SK-N-SH (cell line): ENCODE data around the gene MRPL57. TPM values are rescaled to one million over a fixed set of nuclear protein-coding genes. Genes with fewer than 3 reads are reported as not detected.

Experiments
- CTCF ChIA-PET: fragments of 300-600, 350-600 bp; formaldehyde crosslinking; extraction: SDS; loops from one replicate; lab custom pipeline; 2021; lab: Yijun Ruan, JAX
- POLR2A ChIA-PET: fragments of 350-600 bp; sonication (Branson Sonifier 250); formaldehyde crosslinking; extraction: SDS; loops from one replicate; lab custom pipeline; 2020; ENCODE audit warnings: antibody characterized with exemption, inconsistent platforms; lab: Yijun Ruan, JAX
- DNase-seq: peaks from one replicate; pipeline ENCODE4 v3.0.0; 2012
- H2AFZ ChIP-seq: fragments of 200-600 bp; sonication (generic); 2 replicates; pipeline ENCODE4 v1.8.1; 2016; ENCODE audit warnings: antibody characterized with exemption, mild to moderate bottlenecking, low read depth
- H3F3A ChIP-seq: fragments of 200-600 bp; sonication (generic); replicated peaks from 2 replicates; pipeline ENCODE3; 2016; ENCODE audit warnings: antibody characterized with exemption, mild to moderate bottlenecking; ENCODE audit not compliant: insufficient read depth
- H3K27ac ChIP-seq, 2 experiments: fragments of 200-500 bp in 1 of 2; fragments of 200-600 bp in 1 of 2; sonication (Bioruptor generic) in 1 of 2; sonication (generic), shearing (Covaris generic) in 1 of 2; 2 replicates each; pipeline versions ENCODE4 v1.5.1 to v1.6.1; 2014 to 2016; ENCODE audit warnings: low read depth in 2 of 2, inconsistent platforms in 1 of 2, low read length in 1 of 2, mild to moderate bottlenecking in 1 of 2, mixed read lengths in 1 of 2
- H3K27me3 ChIP-seq: fragments of 200-600 bp; sonication (generic), shearing (Covaris generic); 2 replicates; pipeline ENCODE4 v1.6.1; 2016; ENCODE audit warnings: mixed run types; ENCODE audit not compliant: insufficient read depth
- H3K36me3 ChIP-seq, 2 experiments: fragments of 200-500 bp in 1 of 2; fragments of 200-600 bp in 1 of 2; sonication (Bioruptor generic) in 1 of 2; sonication (generic) in 1 of 2; replicated peaks in 1 of 2; 2 replicates each; pipeline versions ENCODE3 to v1.5.1; 2014 to 2016; ENCODE audit warnings: low read length in 1 of 2, mild to moderate bottlenecking in 1 of 2; ENCODE audit not compliant: insufficient read depth in 2 of 2, control insufficient read depth in 1 of 2
- H3K4me1 ChIP-seq, 2 experiments: fragments of 200-500 bp in 1 of 2; fragments of 200-600 bp in 1 of 2; sonication (Bioruptor generic) in 1 of 2; sonication (generic), shearing (Covaris generic) in 1 of 2; 2 replicates each; pipeline versions ENCODE4 v1.5.1 to v1.6.1; 2014 to 2016; ENCODE audit warnings: low read depth in 1 of 2, low read length in 1 of 2, mixed run types in 1 of 2; ENCODE audit not compliant: insufficient read depth in 2 of 2, control insufficient read depth in 1 of 2
- H3K4me2 ChIP-seq: fragments of 200-600 bp; sonication (generic), shearing (Covaris generic); 2 replicates; pipeline ENCODE4 v1.6.1; 2017; ENCODE audit warnings: mixed run types
- H3K4me3 ChIP-seq, 2 experiments: fragments of 200-500 bp in 1 of 2; fragments of 200-600 bp in 1 of 2; sonication (Bioruptor generic) in 1 of 2; sonication (generic), shearing (Covaris generic) in 1 of 2; 2 replicates each; pipeline versions ENCODE4 v1.5.1 to v1.8.1; 2014 to 2016; ENCODE audit warnings: low read depth in 2 of 2, inconsistent platforms in 1 of 2, low read length in 1 of 2, mild to moderate bottlenecking in 1 of 2, mixed read lengths in 1 of 2, moderate library complexity in 1 of 2
- H3K79me2 ChIP-seq: fragments of 200-600 bp; sonication (generic); 2 replicates; pipeline ENCODE4 v1.8.1; 2017; ENCODE audit warnings: mild to moderate bottlenecking; ENCODE audit not compliant: insufficient read depth
- H3K9ac ChIP-seq: fragments of 200-600 bp; sonication (generic); 2 replicates; pipeline ENCODE4 v1.6.1; 2017; ENCODE audit warnings: mixed run types
- H3K9me2 ChIP-seq: fragments of 200-600 bp; sonication (generic); 2 replicates; pipeline ENCODE4 v1.6.1; 2017; ENCODE audit warnings: mixed run types
- H3K9me3 ChIP-seq: fragments of 200-600 bp; sonication (generic); 2 replicates; pipeline ENCODE4 v1.6.1; 2017; ENCODE audit warnings: mixed run types, mild to moderate bottlenecking, moderate library complexity
- H4K20me1 ChIP-seq: fragments of 200-600 bp; sonication (generic); 2 replicates; pipeline ENCODE4 v1.6.1; 2017; ENCODE audit warnings: mild to moderate bottlenecking, mixed run types; ENCODE audit not compliant: insufficient read depth
- CTCF ChIP-seq: fragments of 200-600 bp; sonication (generic); IDR thresholded peaks from 2 replicates; pipeline ENCODE4 v1.6.1; 2017; ENCODE audit warnings: antibody characterized with exemption, mild to moderate bottlenecking, moderate library complexity
- EP300 ChIP-seq, 2 experiments: IDR thresholded peaks; 2 replicates each; pipeline versions ENCODE4 v1.4.0 to v1.6.1; 2012; ENCODE audit warnings: borderline replicate concordance in 1 of 2, low read depth in 1 of 2, low read length in 1 of 2
- FOXJ3 ChIP-seq: sonication (generic); formaldehyde crosslinking; IDR thresholded peaks from 2 replicates; pipeline ENCODE4 v1.5.1; 2020; ENCODE audit warnings: mild to moderate bottlenecking, missing genetic modification reagents
- FOXM1 ChIP-seq: IDR thresholded peaks from 2 replicates; pipeline ENCODE4 v1.4.0; 2012; ENCODE audit warnings: low read depth, mild to moderate bottlenecking
- GABPA ChIP-seq: IDR thresholded peaks from 2 replicates; pipeline ENCODE4 v1.4.0; 2012; ENCODE audit warnings: low read depth, mild to moderate bottlenecking
- GATA2 ChIP-seq: sonication (generic); formaldehyde crosslinking; IDR thresholded peaks from 2 replicates; pipeline ENCODE4 v1.5.0; 2020; ENCODE audit warnings: mild to moderate bottlenecking, missing genetic modification reagents
- MAX ChIP-seq: IDR thresholded peaks from 2 replicates; pipeline ENCODE4 v1.4.0; 2012; ENCODE audit warnings: low read depth
- MEF2A ChIP-seq: IDR thresholded peaks from 2 replicates; pipeline ENCODE4 v1.4.0; 2012; ENCODE audit warnings: low read depth, borderline replicate concordance
- PBX3 ChIP-seq: IDR thresholded peaks from 2 replicates; pipeline ENCODE4; 2012
- RCOR1 ChIP-seq: fragments of 150-350 bp; IDR thresholded peaks from 2 replicates; pipeline ENCODE4 v1.6.1; 2017; ENCODE audit warnings: antibody characterized with exemption, low read length
- SMC3 ChIP-seq: IDR thresholded peaks from 2 replicates; pipeline ENCODE4 v1.6.1; 2012; ENCODE audit warnings: low read depth, low read length, improper control_type of control experiment
- TCF12 ChIP-seq: IDR thresholded peaks from 2 replicates; pipeline ENCODE4 v1.4.0; 2012
- TEAD4 ChIP-seq: IDR thresholded peaks from 2 replicates; pipeline ENCODE4 v1.4.0; 2012; ENCODE audit warnings: mild to moderate bottlenecking, borderline replicate concordance; ENCODE audit not compliant: insufficient read depth
- USF1 ChIP-seq: IDR thresholded peaks from 2 replicates; pipeline ENCODE4 v1.4.0; 2012; ENCODE audit warnings: low read depth, borderline replicate concordance
- USF2 ChIP-seq: fragments of 150-350 bp; IDR thresholded peaks from 2 replicates; pipeline ENCODE4 v1.6.1; 2017; ENCODE audit warnings: antibody characterized with exemption, low read length, low read depth, borderline replicate concordance
- YY1 ChIP-seq: IDR thresholded peaks from 2 replicates; pipeline ENCODE4 v1.4.0; 2012; ENCODE audit warnings: low read depth, mild to moderate bottlenecking
- ZBTB33 ChIP-seq: IDR thresholded peaks from 2 replicates; pipeline ENCODE4 v1.4.0; 2012; ENCODE audit warnings: low read depth, borderline replicate concordance
- WGBS: methylation state at CpG from one replicate; pipeline ENCODE4 v1.1.6; 2017; ENCODE audit warnings: low lambda C conversion rate; 5-methylcytosine and 5-hydroxymethylcytosine counted together
- polyA plus RNA-seq, 3 experiments: library from polyadenylated mRNA; depleted of rRNA; stranded (reverse); fragments of >200 nt; gene quantifications; 2 replicates each; pipeline ENCODE4 v1.2.3, GENCODE V29; 2012

The MRPL57 gene
- polyA plus RNA-seq, 1 of the 3 experiments (the other 2 are of a cell fraction) = 19.9 TPM

GRCh38 chr13:21208652-21209154, 32.2 kb downstream of the MRPL57 start:
- Histone ChIP-seq H4K20me1 (no peaks in the 10 kb centered on the region), H3K9me3 (no peaks in the 10 kb centered on the region), H3K79me2 (no peaks in the 10 kb centered on the region), H3K4me3 (no peak overlapping the region), H3F3A (peaks cover 16% of the 10 kb centered on the region), H2AFZ (no peak overlapping the region), H3K4me1 (no peaks in the 10 kb centered on the region), H3K27me3 (peaks cover 14% of the 10 kb centered on the region; the same call in 1 of the 2 replicates), H3K4me2 (no peak overlapping the region), H3K9me2 (no peaks in the 10 kb centered on the region), H3K27ac (no peak overlapping the region), H3K36me3 (no peaks in the 10 kb centered on the region), H3K9ac (no peak overlapping the region)
- TF ChIP-seq GATA2 (CRISPR knock-in tag) (no peak), MEF2A (no peak), MAX (no peak), FOXM1 (no peak), PBX3 (no peak), TEAD4 (no peak), EP300 (IDR thresholded peaks at IDR 0.05; ENCODE audit: borderline replicate concordance in 1 of 2, low read depth in 1 of 2, low read length in 1 of 2) (no peak), USF2 (no peak), TCF12 (no peak), ZBTB33 (no peak), USF1 (no peak), FOXJ3 (CRISPR knock-in tag) (no peak), YY1 (no peak), GABPA (no peak), SMC3 (no peak), CTCF (no peak), RCOR1 (no peak)
- no peak for DNase-seq
- ChIA-PET CTCF (no interaction called here), POLR2A (no interaction called here)
- 10% methylated on average over 3 of the region's 3 CpGs for WGBS
